NCI-H510A treated with DMSO at 0.1 percent for 48 hours (cell line): ENCODE data around the gene VAX1.
"Not testable (repeated sequence)": the region's sequence is repeated elsewhere in the genome, so short reads cannot be mapped to it uniquely, and the experiment has no call there.

Source experiments
- DNase-seq: peaks from one replicate; lab custom pipeline; 2025; lab: John Stamatoyannopoulos, UW

VAX1 gene

GRCh38 chr10:117137911-117138642, at the start of gene VAX1:
Gene VAX1, minus strand, starts transcription at chr10:117138270. Its CDS starts 214 bp downstream, at chr10:117138056.
- no peak for DNase-seq

GRCh38 chr10:117186832-117187615, 49.0 kb upstream of the VAX1 start:
- no peak for DNase-seq

GRCh38 chr10:117185817-117186216, 47.7 kb upstream of the VAX1 start:
- DNase-seq: not testable (repeated sequence)

GRCh38 chr10:117184821-117185220, 46.8 kb upstream of the VAX1 start:
- DNase-seq: no peak

- no peak for DNase-seq
Measured at GRCh38 chr10:117184296-117184695, 46.2 kb upstream of the VAX1 start.

- DNase-seq: no peak
Measured at GRCh38 chr10:117178190-117178589, 40.1 kb upstream of the VAX1 start.

GRCh38 chr10:117175901-117176534, 37.9 kb upstream of the VAX1 start:
- peak; percentile 50 for DNase-seq

GRCh38 chr10:117175215-117175900, 37.3 kb upstream of the VAX1 start:
- no peak for DNase-seq

- DNase-seq: peak; percentile 66
Measured at GRCh38 chr10:117174439-117175214, 36.6 kb upstream of the VAX1 start.

GRCh38 chr10:117170244-117170643, 32.2 kb upstream of the VAX1 start:
- DNase-seq: no peak

- no peak for DNase-seq
Measured at GRCh38 chr10:117169480-117169879, 31.4 kb upstream of the VAX1 start.

GRCh38 chr10:117168729-117169128, 30.7 kb upstream of the VAX1 start:
- no peak for DNase-seq

- peak; percentile 28 for DNase-seq
Measured at GRCh38 chr10:117167789-117168674, 30.0 kb upstream of the VAX1 start.

GRCh38 chr10:117167346-117167788, 29.3 kb upstream of the VAX1 start:
- DNase-seq: no peak

GRCh38 chr10:117166418-117167345, 28.6 kb upstream of the VAX1 start:
- DNase-seq: no peak

- peak; percentile 8 for DNase-seq
Measured at GRCh38 chr10:117165538-117166417, 27.7 kb upstream of the VAX1 start.

GRCh38 chr10:117164592-117165537, 26.8 kb upstream of the VAX1 start:
- DNase-seq: no peak
